ENCODE measurements around the gene TMEM250.

DNA sequence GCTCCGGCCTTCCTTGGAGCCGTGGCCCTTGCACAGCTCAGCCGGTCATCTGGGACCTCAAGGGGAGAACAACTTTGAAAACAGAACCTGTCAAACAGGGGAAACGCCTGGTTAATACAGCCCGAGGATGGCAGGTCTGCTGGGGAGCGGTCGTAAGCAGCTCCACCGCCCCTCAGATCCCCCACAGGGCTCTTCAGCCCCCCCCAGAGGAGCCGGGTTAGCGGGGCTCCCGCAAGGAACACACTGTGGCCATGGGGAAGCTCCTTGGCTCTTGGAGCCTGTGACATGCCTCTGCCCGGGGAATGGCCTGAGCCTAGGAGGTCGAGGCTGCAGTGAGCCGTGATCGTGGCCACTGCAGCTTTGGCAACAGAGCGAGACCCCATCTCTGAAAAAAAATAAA is 6.8 kb downstream of the TMEM250 start:
- TF ChIP-seq FOXM1 (IDR thresholded peaks at IDR 0.05; ENCODE audit: borderline replicate concordance) (no peak), HDGF (IDR thresholded peaks at IDR 0.05; ENCODE audit: borderline replicate concordance) (no peak), NFRKB (IDR thresholded peaks at IDR 0.05) (no peak)

Measured in HEK293T (cell line).